Measurements from ENCODE around the gene GULP1.
"Not testable (repeated sequence)": the region's sequence is repeated elsewhere in the genome, so short reads cannot be mapped to it uniquely, and the experiment has no call there.

Gene GULP1

DNA sequence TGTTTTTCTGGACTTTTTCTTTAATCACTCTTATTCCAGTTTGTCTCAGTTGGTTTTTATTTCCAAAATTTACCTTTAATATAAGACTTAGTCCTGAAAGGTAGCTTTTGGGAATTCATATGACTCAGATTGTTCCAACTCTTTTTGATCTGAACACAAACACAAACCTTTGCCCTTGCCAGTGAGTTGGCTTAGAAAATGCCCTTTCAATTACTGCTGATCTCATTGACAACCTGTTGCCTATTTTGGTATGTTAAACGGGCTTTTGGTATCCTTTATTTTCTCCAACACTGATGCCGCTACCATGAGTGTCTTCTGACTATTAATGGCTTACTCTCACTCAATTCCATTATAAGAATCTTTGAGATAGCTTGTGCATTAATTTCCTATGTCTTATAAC is 143.4 kb downstream of the GULP1 start:
- DNase-seq: no peak

DNA sequence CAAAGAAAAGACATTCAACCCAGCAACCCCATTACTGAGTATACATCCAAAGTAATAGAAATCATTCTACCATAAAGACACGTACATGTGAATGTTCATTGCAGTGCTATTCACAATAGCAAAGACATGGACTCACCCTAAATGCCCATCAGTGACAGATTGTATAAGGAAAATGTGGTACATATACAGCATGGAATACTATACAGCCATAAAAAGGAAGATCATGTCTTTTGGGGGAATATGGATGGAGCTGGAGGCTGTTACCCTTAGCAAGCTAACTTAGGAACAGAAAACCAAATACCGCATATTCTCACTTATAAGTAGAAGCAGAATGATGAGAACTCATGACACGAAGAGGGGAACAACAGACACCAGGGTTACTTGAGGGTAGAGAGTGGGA is 145.9 kb downstream of the GULP1 start:
- DNase-seq: no peak

GRCh38 chr2:188439986-188440385 is 148.3 kb downstream of the GULP1 start:
- no peak for DNase-seq

DNA sequence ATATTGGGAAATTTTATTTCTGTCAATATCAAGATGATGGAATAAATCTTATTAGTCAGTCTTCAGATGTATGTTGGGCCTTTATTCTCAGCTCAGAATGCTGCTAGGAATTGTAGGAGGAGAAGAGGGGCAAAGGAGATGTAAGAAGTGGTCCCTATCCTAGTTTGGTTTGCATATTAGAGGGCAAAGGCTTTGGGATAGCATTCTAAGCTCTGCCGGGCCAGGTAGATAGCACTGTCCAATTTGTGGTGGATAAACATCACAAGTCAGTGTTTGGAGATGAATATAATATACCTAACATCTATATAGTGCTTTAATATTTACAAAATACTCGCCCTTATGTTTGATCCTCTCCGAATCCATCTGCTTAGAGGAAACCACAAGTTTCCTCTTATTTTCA is 149.2 kb downstream of the GULP1 start:
- DNase-seq: no peak

DNA sequence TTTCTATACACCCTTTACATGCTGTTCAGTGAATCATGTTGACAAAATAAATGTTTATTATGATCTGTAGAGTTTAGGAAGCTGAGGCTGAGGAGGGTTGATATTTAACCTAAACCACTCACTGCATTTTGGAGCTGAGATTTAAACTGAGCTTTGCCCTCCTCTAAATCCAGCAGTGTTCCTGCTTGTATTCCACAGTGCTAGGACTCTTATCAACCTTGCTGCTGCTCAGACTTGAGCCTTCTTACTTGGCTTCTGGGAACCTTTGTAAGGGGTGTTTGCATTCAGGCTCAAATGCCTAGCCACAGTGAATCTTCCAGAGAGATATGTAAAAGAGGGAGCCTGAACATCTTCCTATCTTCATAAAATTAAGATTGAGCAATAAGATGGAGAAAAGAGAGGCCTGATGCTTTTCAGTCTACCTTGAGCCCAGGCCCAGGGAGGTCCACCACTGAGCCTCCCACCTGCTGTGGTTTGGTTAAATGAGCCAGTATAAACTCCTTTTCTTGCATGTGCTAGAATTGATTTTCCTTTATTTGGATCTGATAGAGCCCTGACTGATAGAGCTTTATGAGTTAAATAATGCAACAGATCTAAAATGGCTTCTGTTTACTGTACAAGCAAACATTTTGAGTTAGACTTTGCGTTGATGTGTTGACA is 149.7 kb downstream of the GULP1 start:
- no peak for DNase-seq

DNA sequence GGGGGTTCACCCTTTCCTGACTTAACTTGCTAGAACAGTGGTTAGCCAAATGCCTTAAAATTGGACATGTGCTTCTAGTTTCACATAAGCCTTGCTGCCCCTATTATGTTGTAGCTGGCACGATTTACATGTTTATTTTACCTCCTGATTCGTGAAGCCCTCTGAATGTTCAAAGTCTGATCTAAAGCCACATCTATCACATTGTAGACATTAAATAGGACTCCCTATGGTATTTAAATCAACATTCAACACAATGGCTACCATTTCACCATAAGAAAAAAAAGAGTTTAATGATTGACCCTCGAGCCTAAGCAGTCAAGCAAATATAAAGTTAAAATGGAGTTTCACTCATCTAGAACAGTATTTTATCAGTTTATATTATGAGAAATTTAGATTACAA is 151.5 kb downstream of the GULP1 start:
- no peak for DNase-seq

- no peak for DNase-seq
Measured at GRCh38 chr2:188444106-188444835, 152.6 kb downstream of the GULP1 start.

DNA sequence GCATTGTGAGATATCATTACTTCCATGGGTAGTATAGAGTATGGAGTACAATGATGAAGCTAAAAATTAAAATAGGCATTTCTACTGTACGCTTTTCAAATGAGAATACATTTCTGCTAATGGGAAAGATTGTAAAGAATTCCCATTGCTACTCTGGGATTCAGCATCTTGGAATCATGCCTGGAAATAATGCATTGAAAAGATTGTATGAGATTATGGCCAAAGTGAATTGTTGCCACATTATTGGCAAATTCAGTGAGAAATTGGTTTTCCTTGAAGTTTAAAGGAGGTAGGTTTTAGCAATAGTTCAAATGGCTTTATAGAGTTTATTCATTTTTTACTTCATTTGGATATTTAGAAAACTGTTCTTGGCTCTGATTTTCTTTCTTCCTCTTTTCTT is 157.9 kb downstream of the GULP1 start:
- DNase-seq: no peak

GRCh38 chr2:188449971-188450370 is 158.3 kb downstream of the GULP1 start:
- no peak for DNase-seq

DNA sequence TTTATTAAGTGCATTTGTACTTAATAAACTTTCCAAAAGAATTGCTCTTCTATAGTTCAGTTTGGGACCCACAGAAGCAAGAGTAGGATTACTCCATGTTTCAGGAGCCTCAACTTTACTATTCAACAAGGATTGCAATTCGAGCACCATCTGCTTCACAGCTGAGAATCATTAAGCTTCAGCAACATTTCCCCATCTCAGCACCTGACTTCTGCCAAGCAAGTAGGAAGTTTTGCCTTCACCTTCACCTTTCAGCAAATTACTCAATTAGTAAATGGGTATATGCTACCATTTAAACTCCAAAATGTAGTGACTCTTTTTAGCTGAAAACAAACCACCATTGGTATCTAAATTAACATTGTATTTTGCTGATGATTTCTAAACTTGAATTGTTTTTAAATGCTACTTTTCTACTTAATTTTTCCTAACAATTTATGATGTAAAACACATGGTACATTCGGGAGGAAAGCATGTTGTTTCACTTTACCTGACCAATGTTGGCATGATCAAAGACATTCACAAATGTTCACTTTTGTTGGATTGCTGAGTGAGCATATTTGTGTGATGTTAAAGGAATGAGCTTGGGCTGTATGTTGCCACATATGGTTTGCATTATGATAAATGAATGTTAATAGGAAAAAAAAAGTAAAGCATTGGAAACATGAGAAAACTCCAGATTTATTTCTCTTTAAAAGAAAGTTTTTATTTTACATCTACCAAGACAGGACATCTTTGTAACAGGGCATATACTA is 159.2 kb downstream of the GULP1 start:
- DNase-seq: no peak

DNA sequence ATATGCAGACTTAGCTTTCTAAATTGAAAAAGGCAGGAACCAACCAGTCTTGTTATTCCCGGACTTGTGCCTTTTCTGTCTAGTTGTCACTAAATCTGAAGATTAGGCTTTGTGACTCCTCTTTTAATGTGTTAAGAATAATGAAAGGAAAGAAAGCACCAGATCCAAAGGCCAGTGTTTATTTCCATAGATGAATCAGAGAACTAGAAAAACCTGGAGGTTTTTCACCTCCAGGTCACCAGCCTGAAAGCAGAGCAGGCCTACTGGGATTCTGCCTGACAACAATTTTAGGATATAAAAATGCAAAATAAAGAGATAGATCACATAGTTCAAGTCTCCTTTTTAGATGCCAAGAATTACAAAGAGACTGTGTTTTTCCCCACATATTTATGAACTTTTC is 160.4 kb downstream of the GULP1 start:
- DNase-seq: no peak

- no peak for DNase-seq
Measured at GRCh38 chr2:188456114-188456909, 164.6 kb downstream of the GULP1 start.

GRCh38 chr2:188459061-188459460 is 167.4 kb downstream of the GULP1 start:
- DNase-seq: no peak

GRCh38 chr2:188466078-188466477 is 174.4 kb downstream of the GULP1 start:
- DNase-seq: not testable (repeated sequence)

- no peak for DNase-seq
Measured at GRCh38 chr2:188466761-188467160, 175.1 kb downstream of the GULP1 start.

GRCh38 chr2:188471166-188471565 is 179.5 kb downstream of the GULP1 start:
- no peak for DNase-seq

- no peak for DNase-seq
Measured at GRCh38 chr2:188473306-188473705, 181.6 kb downstream of the GULP1 start.

- DNase-seq: no peak
Measured at GRCh38 chr2:188474316-188474715, 182.6 kb downstream of the GULP1 start.

- no peak for DNase-seq
Measured at GRCh38 chr2:188475945-188476344, 184.3 kb downstream of the GULP1 start.

- DNase-seq: no peak
Measured at GRCh38 chr2:188477564-188478103, 186.0 kb downstream of the GULP1 start.

GRCh38 chr2:188478724-188479123 is 187.1 kb downstream of the GULP1 start:
- DNase-seq: no peak

DNA sequence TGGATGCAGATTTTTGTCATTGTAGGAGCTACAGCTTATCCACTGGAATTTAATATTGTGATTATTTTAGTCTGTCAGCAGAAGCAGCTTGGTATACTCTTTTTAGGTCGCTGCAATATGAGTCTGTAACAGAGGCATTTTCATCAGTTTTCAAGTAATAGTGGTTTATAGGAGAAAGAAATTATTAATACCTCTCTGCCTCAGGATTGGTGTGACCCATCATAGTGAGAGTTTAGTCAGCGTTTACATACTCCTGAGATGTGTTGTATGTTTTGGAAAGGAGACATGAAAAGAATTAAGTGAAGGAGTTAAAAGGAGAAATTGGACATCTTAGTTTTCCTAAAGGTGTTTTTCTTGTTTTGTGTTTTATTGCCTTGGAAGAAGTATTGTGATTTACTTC is 189.8 kb downstream of the GULP1 start:
- no peak for DNase-seq

DNA sequence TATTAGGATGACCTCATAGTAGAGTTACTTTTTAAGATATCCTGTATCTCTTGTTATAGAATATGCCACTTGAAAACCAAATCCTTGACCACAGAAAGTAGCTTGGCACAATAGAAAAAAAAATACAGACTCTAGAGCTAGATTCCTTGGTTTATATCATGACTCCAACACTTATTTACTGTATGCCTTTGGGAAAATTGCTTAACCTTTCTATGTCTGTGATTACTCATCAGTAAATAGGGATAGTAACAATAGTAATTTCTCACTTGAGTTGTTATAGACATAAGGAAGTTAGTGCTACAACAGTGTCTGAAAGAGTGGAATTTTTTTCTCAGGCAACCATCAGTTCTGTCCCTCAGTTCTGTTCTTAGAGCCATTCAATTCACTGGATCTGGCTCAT is 193.8 kb downstream of the GULP1 start:
- DNase-seq: no peak
